D721Med (cell line): ENCODE measurements around the gene CFAP57.
"Not testable (repeated sequence)": the region's sequence is repeated elsewhere in the genome, so short reads cannot be mapped to it uniquely, and the experiment has no call there.

Experiments
- DNase-seq: peaks from one replicate; pipeline ENCODE4 v3.0.0; 2011; ENCODE audit warnings: low spot score; ENCODE audit not compliant: insufficient read length
- FAIRE-seq: peaks from 2 replicates; lab custom pipeline; 2011; peaks lifted over from hg19 to GRCh38; lab: Jason Lieb, UNC
- CTCF ChIP-seq: IDR thresholded peaks from 2 replicates; pipeline ENCODE4 v1.5.1; 2012; ENCODE audit warnings: mild to moderate bottlenecking, control low read depth; ENCODE audit not compliant: insufficient read depth; ENCODE audit errors: missing control alignments

The CFAP57 gene

DNA sequence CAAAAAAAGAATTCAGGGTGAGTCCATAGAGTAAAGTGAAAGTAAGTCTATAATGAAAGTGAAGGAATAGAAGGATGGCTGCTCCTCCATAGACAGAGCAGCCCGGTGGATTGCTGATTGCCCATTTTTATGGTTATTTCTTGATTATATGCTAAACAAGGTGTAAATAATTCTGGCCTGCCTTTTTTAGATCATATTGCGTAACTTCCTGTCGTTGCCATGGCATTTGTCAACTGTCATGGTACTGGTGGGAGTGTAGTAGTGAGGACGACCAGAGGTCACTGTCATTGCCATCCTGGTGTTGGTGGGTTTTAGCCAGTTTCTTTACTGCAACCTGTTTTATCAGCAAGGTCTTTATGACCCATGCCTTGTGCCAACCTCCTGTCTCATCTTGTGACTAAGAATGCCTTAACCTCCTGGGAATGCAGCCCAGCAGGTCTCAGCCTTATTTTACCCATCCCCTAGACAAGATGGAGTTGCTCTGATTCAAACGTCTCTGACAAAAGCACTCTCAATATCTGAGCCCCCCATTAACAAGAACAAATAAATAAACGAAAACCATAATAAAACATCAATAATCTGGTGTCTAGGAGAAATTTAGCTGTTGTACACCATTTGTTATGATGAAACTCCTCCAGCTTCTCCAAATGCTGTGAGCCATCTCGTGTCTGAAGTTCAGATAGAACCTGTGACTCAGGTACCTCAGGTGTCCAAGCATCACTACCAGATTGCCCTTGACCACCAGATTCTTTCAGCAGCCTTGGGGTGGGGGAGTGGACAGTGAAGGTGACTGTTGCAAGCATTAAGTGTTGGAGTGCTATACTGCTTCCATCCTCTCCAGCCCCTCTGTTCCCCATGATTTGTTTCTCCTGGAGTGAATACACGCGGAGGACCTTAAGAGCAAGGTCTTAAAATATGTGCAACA, 36.0 kb upstream of the CFAP57 start:
- TF ChIP-seq CTCF: no peak
- DNase-seq (no peak), FAIRE-seq (no peak)

- DNase-seq (no peak), FAIRE-seq (no peak)
- no peak for TF ChIP-seq CTCF
Measured at GRCh38 chr1:43137445-43138052, 34.6 kb upstream of the CFAP57 start.

- not testable (repeated sequence) for FAIRE-seq, DNase-seq
Measured at GRCh38 chr1:43139295-43139694, 32.8 kb upstream of the CFAP57 start.

GRCh38 chr1:43140010-43140409, 32.1 kb upstream of the CFAP57 start:
- TF ChIP-seq CTCF: no peak
- DNase-seq (no peak), FAIRE-seq (no peak)

DNA sequence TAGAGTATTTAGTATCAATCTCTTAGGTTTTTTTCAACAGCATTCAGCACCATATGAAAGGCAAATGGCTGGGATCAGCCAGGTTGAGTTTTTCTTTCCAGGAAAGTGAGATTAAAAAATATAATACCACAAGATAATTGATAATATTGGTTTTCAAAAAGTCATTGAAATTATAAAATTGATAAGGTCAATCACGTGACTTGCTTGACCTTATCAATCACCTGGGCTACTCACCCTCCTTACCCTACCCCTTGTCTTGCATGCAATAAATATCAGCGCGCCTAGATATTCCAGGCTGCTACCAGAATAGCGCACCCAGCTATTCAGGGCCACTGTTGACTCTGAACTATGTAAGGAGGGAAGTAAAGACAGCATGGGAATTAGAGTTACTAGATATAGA, 31.5 kb upstream of the CFAP57 start:
- TF ChIP-seq CTCF: no peak
- no peak for FAIRE-seq
- no peak for DNase-seq

DNA sequence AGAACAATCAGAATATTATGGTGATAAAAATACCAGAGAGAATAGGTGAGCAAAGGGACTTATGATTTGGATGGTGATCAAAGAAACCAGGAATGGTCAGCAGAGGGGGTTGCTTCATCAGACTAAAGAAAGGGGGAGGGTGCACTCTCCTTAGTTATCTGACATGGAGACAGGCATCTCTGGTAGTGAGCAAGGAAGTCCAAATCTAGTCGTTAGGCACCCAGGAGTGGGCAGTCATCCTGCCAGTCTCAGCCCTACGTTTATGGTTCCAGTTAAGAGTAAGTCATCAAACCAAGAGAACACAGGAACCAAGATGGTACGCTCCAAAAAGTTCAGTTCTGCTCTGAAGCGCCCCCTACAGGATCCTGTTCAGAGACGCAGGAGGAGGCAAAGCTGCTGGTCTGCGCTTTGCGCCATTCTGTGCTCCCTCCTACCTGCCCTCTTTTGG, 28.7 kb upstream of the CFAP57 start:
- no peak for DNase-seq
- no peak for FAIRE-seq
- peak; percentile 21 for TF ChIP-seq CTCF

DNA sequence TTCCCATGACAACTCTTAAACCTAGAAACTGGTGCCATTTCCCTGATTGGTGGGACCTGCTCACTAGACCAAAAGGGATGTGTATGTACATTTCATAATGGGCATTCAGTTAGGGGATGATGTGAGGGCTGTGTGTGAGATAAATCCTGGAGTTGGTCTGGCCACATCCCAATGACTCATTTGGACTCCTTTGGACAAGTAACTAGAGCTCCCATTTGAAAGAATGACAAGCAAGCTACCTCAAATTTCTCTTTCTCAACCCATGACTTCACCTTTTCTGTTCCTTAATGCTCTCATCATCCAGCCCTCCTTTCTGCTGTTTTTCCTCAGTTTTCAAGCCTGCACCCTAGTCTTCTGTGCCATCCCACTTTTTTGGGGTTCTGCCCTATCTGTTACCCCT, 27.9 kb upstream of the CFAP57 start:
- TF ChIP-seq CTCF: no peak
- DNase-seq (no peak), FAIRE-seq (no peak)
